HFF-Myc (cell line): ENCODE data around the gene MOB3B.

Source experiments
- DNase-seq: peaks from one replicate; pipeline ENCODE4 v3.0.0-alpha.2; 2011; ENCODE audit warnings: low read depth; ENCODE audit errors: extremely low read depth
- H3K4me3 ChIP-seq: replicated peaks from 2 replicates; pipeline ENCODE4 v1.5.1; 2011; ENCODE audit warnings: low read depth, mild to moderate bottlenecking, control low read depth, low read length
- TF ChIP-seq, protein P1 (sequence below): IDR thresholded peaks from 2 replicates; pipeline ENCODE4 v1.5.1; 2012; ENCODE audit warnings: mild to moderate bottlenecking, low read depth, low read length, control low read depth; ENCODE audit errors: missing control alignments

MOB3B gene

DNA sequence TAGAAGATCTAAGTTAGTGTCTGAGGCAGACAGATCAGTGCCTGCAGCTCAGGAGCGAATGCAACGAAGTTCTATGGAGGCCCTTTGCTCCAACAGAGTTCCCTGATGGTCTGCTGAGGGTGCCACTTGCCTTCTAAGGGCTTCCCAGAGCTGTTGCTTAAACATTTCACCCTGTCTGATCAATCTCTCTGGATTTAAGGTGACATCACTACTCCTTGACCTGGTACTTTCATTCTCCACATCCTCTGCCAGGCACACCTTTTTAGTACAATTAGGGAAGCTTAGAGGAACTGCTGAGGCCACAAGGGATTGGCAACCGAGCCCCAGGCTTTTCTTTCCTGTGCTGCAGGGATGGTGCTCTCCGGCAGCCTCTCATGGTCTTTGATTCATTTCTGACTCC, 99.7 kb downstream of the MOB3B start:
- TF ChIP-seq, protein P1, sequence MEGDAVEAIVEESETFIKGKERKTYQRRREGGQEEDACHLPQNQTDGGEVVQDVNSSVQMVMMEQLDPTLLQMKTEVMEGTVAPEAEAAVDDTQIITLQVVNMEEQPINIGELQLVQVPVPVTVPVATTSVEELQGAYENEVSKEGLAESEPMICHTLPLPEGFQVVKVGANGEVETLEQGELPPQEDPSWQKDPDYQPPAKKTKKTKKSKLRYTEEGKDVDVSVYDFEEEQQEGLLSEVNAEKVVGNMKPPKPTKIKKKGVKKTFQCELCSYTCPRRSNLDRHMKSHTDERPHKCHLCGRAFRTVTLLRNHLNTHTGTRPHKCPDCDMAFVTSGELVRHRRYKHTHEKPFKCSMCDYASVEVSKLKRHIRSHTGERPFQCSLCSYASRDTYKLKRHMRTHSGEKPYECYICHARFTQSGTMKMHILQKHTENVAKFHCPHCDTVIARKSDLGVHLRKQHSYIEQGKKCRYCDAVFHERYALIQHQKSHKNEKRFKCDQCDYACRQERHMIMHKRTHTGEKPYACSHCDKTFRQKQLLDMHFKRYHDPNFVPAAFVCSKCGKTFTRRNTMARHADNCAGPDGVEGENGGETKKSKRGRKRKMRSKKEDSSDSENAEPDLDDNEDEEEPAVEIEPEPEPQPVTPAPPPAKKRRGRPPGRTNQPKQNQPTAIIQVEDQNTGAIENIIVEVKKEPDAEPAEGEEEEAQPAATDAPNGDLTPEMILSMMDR = no peak
- no peak for DNase-seq
- no peak overlapping the region for H3K4me3 ChIP-seq

DNA sequence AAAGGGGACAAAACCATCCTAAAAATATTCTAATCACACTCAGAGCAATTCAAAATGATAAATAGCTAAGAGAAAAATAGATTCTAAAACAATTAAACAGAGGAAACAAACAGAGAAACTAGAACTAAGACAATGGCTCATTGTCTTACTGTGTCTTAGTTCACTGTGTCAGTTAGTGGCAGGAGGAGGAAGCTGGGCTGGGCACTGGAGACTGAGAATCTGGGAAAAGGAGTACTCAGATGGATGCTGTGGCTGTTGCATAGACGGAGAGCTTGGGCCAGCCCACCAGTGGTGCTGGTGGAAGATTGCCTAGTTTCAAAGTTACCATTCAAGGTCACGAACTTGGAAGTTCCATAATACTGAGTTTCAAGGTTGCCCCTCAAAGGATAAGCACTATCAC, 100.2 kb downstream of the MOB3B start:
- TF ChIP-seq, protein P1 = no peak
- DNase-seq = no peak
- H3K4me3 ChIP-seq = no peak overlapping the region

DNA sequence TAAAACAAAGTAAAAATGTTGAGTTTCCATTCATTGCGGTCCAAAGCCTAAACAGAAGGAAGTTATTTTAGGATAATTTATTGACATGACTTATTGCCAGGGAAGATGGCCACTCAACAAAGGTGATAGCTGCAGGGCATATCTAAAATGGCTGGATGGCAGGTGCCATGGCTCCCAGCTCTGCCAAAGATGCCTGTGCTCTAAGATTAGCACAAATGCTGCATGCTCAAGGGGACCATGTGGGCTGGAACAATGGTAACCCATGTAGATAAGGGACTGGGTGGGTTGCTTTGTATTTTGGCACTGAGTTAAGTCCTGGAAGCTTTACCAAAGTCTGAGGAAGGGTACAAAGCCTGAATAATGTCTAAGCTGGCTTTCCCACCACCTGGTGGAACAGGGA, 101.1 kb downstream of the MOB3B start:
- no peak for DNase-seq
- no peak overlapping the region for H3K4me3 ChIP-seq
- TF ChIP-seq, protein P1 = no peak

DNA sequence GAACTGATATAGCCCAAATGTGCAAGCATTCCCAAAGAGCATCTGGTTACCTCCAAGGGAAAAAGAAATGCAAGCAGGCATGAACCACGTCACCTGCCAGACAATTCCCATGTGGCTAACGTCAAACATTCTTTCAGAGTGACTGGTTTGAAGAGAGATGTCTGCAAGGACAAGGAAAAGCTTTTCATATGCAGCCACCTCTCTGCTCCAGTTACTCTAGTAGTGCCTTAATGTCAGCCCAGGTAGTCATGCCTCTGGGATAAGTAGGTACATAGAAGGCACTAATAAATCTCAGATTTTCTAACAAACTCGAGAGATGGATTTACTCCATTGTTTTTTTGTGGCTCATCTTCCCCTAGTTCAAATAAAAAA, 102.4 kb downstream of the MOB3B start:
- no peak for DNase-seq
- no peak overlapping the region for H3K4me3 ChIP-seq
- TF ChIP-seq, protein P1 = no peak

DNA sequence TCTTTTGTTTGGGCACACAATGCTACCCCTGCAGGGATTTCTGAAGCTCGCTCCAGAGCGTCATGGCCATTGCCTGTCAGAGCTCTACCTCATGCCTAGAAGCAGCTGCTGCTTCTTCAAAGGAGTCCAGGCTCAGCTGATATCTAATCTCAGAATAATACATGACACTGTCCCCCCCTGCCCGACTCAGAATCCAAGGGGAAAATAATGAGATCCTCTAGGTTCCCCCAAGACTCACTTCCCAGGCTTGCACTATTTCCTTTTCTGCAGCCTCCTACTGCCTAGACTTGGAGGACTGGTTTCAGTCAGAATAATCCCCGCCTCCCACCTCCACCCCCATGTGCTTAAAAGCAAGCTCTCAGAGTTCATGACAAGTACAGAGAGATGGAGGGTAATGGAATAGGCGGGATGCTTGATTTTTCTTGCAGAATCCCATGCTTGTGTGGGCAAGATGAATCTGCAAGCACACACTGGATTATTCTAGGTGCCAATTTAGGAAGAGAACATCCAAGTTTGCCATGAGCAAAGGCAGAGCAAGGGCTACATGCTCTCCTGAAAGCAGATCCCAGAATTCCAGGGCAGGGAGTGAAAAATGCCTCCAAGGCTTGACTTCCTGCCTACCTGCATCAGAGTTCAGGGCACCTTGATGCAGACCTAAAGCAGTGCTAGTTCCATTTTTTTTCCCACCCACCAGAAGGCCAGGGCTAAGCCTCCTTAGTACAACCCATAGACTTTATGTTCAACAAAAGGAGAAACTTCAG, 102.9 kb downstream of the MOB3B start:
- no peak overlapping the region for H3K4me3 ChIP-seq
- TF ChIP-seq, protein P1 = no peak
- DNase-seq = no peak

DNA sequence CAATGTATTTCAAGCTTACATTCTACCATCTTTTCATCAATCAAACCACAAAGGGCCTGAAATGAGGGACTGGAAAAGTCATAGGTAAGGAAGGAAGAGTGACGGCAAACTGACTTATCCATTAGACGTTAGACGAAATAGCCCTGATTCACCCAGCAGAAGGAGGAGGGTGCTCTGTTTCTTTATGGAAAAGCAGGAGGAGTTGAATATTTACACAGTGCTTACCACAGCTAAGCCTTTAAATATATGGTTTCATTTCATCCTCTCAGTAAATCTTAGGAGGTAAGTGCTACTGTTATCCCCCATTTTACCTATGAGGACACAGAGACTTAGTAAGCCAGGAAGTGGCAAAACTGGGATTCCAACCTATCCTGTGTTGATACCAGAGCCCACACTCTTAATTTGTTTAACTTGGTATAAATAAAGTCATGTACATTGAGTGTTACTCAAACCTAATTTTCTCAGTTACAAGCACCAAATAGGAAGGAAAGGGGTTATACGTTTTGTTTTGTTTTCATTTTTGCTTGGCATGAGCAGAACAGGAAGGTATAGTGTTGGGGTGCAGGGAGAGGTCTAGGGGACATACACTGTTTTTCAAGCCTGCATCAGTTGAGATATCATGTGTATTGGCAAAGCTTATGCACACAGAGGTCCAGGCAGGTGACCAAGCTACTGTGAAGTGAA, 103.6 kb downstream of the MOB3B start:
- TF ChIP-seq, protein P1 = no peak
- H3K4me3 ChIP-seq = no peak overlapping the region
- no peak for DNase-seq
